ENCODE data around the gene MRPL50.
"Not testable (repeated sequence)": the region's sequence is repeated elsewhere in the genome, so short reads cannot be mapped to it uniquely, and the experiment has no call there.

MRPL50 gene

DNA sequence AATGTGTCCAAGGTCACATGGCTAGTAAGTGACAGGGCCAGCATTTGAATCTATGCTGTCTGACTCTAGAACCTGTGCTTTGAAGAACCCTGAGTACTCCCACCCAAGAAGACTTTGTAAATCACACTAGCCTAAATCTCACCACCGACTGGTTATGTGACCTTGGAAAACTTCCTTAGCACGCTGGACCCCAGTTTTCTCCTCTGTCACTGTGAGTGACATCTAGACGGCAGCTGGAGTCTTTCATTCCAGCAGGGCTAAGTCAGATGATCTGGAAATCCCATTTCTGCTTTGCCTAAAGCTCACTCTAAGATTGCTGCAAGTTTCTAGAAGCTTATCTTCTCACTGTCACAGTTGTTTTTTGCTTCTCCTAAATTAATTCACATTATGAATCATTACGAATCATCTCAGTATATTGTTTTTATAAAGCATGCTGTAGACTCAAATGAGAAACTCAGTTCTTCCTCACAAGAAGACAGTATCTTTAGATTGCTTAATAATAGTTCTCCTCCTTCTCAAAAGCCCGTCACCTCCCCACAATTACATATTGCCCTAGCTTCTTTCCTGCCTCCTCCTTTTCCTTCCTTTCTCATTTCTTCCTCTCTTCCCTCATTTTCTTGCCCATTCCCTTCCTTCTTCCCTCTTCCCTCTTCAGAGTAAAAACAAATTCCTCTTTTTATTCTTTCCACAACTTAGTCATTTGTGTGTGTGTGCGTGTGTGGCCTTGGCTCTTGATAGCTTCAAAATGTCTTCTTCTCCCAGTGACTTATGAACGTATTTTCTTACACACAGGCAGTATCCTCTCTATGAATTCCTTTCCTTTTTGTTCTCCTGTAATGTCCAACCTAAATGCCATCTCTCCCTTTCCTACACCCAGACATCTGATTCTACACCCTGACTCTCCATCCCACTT lies 20.4 kb upstream of the MRPL50 start:
- no peak for DNase-seq

DNA sequence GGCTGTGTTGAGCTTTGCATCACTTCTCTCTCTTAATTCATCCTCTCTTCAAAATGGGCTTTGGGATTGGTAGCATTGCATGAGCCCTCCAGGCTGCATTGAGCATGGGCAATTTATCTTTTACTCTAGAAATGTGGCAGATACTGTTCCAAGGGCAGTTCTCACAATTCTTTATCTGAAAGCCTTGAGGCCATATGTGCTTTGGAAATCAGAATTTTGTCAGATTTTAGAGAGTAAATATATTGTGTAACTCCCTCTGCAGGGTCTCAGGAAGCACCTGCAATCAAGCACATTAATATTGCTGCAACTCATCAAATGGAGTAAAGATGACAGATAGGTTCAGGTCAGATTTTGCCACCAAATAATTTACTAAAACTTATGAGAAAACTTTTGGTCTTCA lies 19.6 kb upstream of the MRPL50 start:
- no peak for DNase-seq

DNA sequence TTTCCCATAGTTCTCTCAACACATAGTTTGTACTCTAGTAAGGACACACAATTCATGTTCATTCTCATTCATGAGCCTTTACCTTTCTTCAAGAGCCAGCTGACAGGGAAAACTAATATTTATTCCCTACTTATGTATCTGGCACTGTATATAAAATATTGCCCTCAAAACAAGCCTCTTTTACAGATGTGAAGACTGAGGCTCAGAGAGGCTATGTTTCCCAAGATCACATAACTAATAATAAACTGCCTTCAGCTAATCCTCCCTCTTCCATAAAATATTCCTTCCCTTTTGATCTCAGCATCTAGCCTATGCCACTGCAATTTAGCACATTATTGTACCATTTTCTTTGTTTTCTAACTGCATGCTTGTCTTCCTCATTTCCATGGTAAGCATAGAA lies 19.0 kb upstream of the MRPL50 start:
- no peak for DNase-seq

DNA sequence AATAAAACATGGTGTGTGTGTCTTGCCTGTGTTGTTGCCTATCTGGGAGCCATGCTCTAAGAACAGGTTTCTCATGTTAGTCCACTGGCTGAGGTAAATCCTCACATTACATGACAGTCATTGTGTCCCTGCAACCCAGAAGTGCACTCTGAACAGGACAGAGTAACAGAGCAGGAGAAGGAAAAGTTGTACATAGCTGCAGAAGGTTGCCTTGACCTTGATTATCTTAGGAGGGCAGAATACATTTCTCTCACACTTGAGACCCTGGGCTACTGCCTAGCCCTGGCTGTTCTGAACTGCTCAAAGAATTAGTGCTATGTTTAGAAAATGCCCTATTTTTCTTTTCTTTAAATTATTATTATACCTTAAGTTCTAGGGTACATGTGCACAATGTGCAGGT lies 17.2 kb upstream of the MRPL50 start:
- DNase-seq = no peak

DNA sequence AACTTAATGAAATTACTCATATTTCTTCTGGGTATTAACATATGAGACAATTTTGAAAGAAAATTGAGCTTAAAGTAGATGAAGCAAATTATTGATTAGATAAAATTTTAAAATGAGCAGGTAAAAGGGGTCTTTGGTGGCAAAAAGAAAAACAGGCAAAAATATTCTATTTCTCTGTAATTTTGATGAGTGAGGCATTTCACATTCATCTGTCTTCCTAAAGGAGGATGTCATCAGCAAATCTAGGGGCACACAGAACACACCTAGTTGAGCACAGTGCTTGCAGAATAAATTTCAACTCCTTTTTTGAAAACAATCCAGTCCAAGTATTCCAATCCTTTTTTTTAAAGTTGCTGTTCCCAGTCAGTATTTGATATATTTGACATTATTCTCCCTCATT lies 16.4 kb upstream of the MRPL50 start:
- DNase-seq = no peak

DNA sequence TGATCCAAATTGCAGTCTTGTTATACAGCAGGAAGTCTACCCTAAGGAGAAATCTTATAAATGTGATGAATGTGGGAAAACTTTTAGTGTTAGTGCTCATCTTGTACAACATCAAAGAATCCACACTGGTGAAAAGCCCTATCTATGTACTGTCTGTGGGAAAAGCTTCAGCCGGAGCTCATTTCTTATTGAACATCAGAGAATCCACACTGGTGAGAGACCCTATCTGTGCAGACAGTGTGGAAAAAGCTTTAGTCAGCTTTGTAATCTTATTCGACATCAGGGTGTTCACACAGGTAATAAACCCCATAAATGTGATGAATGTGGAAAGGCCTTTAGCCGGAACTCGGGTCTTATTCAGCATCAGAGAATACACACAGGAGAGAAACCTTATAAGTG lies 10.7 kb upstream of the MRPL50 start:
- no peak for DNase-seq

DNA sequence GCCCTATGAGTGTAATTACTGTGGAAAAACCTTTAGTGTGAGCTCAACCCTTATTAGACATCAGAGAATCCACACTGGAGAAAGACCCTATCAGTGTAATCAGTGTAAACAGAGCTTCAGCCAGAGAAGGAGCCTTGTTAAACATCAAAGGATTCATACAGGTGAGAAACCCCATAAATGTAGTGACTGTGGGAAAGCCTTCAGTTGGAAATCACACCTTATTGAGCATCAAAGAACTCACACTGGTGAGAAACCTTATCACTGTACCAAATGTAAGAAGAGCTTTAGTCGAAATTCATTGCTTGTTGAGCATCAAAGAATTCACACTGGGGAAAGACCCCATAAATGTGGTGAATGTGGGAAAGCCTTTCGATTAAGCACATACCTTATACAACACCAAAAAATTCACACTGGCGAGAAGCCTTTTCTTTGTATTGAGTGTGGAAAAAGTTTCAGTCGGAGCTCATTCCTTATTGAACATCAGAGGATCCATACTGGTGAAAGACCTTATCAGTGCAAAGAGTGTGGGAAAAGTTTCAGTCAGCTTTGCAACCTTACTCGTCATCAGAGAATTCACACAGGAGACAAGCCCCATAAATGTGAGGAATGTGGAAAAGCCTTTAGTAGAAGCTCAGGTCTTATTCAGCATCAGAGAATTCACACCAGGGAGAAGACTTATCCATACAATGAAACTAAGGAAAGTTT lies 10.1 kb upstream of the MRPL50 start:
- DNase-seq = no peak

DNA sequence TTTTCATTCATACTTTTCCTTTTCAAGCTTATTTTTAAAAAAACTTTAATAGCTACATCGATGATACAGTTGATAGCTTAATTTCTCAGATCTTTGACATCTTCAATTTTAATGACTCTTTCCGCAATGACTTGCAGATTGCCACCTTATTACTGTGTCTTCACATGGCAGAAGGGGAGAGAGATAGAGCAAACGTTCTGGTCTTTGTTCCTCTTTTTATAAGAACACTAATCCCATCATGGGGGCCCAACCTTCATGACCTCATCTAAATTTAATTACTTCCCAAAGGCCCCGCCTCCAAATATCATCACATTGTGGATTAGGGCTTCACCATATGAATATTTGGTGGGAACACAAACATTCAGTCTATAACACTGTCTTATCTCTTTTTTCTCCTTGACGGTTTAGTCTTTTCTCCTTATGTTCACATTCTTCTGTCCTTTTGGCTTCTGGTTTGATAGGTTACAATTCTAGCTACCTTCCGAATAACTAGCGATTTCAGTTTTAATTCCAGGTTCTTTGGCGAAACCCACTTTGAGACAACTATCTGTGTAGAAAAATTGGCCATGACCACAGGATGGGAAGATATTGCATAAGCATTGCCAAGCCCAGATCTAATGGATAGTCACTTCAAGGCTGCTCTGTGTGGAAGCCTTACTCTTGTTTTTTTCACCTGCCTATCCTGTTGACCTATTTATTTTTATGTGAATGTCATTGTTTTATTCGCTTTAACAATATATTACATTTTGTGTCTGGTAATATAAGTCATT lies 5.3 kb upstream of the MRPL50 start:
- no peak for DNase-seq

DNA sequence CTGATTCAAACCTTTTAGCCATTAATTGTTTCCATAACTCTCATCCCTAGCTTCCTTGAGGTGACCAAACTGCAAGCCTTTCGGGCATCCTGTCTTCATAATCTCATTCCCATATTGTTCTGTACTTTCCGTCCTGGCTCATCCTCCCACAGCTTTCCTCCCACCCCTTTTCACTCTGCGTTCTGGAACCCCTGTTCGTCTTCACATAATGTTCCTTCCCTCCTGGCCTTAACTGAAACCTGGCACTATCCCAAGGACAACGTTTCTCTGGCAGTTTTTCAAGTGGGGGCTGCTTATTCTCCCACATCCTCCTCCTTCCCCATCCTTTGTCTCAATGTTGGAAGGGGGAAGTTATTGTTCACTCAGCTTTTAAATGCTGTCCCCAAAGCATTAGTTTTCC lies 1.7 kb upstream of the MRPL50 start:
- peak in 12 of 56 donors; percentile 2 to 48 (median 13) for DNase-seq

DNA sequence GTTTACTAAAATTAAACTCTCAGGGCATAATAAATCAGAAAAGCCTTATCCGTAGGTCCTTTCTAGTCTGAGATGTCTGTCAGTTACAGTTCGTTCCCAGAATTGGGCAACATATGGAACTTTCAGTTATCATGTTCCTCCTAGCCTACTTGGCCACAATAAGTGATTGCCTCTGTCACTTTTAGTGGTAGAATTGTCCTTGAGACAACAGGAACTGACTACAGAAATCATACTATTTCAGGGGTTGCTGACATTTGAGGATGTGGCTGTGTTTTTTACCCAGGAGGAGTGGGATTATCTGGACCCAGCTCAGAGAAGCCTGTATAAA lies 1.2 kb upstream of the MRPL50 start:
- no peak for DNase-seq

DNA sequence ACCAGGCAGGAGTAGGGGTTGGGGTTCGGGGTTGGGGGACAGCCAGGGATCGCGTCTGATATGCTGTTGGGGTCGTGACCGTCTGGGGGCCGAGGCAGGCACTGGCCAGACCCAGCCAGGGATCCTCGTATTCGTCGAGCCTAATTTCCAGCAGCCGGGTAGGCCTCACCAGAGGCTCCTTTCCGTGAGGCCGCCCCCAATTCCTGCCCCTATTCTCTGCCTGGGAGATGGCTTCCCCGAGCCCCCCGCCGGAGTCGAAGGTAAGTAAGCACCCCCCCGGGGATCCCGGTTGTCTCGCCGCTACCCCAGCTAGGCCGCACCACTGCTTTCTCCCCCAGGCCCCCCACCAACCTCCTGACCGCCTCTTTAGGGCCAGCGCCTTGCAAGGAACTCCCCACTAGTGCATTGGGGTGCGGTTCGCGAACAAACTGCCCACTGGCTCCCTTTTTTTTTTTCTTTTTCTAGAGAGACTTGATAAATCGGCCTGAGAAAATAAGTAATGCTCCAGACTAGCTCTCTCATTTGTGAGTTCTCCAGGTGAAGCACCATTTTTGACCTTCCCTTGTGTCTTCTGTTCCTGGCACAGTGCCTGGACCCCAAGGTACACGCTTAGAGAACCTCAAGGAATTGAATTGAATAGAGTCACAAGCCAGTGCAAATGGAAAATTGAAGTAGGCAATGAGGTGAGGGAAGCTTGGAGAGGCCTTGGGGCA lies 668 bp upstream of the MRPL50 start:
- DNase-seq = peak in 10 of 56 donors; percentile 5 to 78 (median 54)

DNA sequence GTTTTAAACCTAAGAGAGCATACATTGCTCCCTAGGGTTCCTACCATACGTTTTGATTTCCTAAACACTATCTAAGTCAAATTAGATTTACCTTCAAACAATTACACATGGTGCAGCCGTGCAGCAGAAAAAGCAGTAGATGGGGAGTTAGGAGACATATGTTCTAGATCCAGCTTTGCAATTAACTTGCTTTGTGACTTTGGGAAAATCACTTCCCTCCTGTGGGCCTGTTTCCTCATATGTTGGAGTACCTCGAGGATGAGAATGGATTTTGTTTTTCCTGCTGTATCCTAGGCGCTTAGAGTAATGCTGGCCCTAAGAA lies 711 bp downstream of the MRPL50 start:
- no peak for DNase-seq

DNA sequence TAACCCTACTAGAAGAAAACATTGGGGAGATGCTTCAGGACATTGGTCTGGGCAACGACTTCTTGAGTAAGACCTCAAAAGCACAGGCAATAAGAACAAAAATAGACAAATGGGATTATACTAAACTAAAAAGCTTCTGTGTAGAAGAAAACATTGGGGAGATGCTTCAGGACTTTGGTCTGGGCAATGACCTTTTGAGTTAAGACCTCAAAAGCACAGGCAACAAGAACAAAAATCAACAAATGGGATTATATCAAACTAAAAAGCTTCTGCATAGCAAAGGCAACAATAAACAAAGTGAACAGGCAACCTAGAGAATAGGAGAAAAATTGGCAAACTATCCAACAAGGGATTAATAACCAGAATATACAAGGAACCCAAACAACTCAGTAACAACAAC lies 3.7 kb downstream of the MRPL50 start:
- DNase-seq = no peak

DNA sequence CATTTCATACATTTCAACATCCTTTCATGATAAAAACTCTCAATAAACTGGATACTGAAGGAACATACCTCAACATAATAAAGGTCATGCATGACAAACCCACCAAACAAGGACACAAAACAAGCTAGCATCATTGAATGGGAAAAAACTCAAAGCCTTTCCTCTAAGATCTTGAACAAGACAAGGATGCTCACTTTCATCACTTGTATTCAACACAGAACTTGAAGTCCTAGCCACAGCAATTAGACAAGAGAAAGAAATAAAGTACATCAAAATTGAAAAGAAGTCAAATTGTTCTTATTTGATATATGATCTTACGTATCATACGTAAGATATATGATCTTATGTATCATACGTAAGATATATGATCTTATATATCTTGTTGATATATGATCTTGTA lies 5.3 kb downstream of the MRPL50 start:
- no peak for DNase-seq

DNA sequence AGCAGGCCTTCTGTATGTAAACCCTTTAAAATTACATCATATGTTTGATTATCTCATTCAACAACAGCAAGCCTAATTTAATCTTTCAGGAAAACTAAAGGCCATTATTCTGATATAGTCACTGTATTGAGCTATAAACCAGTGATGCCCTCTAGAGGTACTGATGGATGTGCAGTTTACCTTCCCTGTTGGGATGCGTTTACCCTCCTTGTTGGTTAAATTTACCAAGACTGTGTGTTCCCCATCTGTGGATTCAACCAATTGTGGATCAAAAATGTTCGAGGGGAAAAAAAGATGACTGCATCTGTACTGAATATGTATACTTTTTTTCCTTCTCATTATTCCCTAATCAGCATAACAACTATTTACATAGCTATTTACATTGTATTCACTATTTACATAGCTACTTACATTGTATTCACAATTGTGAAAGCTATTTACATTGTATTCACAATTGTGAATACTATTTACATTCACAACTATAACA lies 9.9 kb downstream of the MRPL50 start:
- DNase-seq = peak in 1 of 56 donors; percentile 6

DNA sequence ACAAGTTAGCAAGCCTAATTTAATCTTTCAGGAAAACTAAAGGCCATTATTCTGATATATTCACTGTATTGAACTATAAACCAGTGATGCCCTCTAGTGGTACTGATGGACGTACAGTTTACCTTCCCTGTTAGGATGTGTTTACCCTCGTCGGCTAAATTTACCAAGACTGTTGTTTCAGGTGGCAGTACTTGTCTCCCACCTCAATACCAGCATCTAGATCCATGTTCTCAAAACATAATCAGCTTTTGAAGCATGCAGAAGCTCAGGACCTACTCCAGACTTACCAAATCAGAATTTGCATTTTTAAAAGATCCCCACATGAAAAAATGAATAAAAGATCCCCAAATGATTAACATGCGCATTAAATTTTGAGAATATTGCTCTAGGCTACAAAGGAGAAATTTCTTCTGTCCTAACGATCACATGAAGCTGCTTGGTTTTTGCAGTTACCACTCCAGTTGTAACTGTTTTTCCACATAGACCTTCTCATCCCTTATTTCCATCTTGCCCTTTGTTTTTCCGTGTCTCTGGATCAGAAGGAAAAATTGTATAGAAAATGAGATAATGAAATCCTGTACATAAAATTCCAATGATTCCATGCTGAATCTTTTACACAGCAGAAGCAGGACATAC lies 10.4 kb downstream of the MRPL50 start:
- DNase-seq = peak in 5 of 56 donors; percentile 3 to 48 (median 4)

DNA sequence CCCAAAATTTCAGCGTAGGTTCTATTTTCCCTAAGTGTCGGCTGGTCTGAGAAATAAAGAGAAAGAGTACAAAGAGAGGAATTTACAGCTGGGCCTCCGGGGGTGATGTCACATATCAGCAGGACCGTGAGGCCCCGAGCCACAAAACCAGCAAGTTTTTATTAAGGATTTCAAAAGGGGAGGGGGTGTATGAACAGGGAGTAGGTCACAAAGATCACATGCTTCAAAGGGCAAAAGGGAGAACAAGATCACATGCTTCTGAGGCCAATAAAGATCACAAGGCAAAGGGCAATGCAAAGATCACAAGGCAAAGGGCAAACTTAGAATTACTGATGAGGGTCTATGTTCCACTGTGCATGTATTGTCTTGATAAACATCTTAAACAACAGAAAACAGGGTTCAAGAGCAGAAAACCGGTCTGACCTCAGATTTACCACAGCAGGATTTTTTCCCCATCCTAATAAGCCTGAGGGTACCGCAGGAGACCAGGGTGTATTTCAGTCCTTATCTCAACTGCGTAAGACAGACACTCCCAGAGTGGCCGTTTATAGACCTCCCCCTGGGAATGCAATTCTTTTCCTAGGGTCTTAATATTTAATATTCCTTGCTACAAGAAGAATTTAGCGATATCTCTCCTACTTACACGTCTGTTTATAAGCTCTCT lies 13.4 kb downstream of the MRPL50 start, which contains the start of gene BAAT:
BAAT (minus strand) TSS at position 134 of the 664 bp plus-strand sequence. CDS start 13,602 bp downstream, outside the sequence.
- not testable (repeated sequence) for DNase-seq

DNA sequence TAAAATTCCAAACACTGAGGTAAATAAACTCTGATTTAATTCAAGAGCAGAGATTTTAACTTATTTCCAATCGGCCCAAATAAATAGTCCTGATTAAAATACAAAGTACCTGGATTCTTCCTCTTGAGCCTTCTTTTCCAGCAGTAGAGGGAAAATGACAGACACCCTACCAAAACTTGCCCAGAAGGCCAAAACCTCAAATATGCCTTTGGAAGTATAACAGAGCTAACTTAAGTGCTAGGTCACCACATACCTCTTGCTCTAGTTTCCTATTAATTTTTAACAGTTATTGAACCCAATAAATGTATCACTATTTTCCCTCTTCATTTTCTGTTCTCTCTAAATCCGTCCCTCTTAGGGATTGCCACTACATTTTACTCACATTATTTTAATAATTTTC lies 15.1 kb downstream of the MRPL50 start:
- DNase-seq = no peak

DNA sequence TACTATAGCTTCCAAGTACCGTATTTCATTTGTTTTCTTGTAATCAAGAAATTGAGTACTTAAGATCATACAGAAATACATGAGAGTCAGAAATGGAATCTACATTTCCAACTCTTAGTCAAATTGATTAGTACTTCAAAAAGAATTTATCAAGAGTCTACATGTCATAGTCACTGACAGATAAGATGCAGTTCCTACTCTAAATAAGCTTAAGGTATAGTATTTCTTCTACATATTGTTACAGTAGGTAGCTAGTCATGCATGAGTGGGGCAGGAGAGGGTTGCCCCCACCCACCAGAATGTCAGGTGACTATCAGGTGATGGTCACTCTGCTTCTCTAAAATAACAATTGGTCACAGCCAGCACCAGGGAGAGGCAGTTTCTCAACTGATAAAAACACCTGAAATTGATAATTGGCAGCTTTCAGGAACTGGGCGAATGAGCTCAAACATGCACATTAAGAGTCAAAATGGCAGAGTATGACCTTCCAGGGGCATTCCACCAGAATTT lies 16.5 kb downstream of the MRPL50 start:
- DNase-seq = no peak

DNA sequence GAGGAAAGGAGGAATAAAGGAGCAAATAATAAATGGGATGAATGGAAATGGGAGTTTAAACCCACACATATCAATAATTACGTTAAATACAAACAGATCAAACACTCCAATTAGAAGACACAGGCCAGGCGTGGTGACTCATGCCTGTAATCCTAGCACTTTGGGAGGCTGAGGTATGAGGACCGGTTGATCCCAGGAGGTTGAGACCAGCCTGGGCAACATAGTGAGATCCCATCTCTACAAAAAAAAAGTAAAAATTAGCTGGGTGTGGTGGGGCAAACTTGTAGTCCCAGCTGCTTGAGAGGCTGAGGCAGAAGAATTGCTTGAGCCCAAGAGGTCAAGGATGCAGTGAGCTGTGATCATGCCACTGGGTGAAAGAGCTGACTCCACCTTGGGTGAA lies 17.3 kb downstream of the MRPL50 start:
- DNase-seq = no peak
